Osteoblast (primary cell): ENCODE data around the gene ATXN2. TPM values are rescaled to one million over a fixed set of nuclear protein-coding genes. Genes with fewer than 3 reads are reported as not detected.

Source experiments
- DNase-seq: peaks from one replicate; pipeline ENCODE4 v3.0.0; 2011; ENCODE audit warnings: low spot score, mixed read lengths; ENCODE audit not compliant: insufficient read length; ENCODE audit errors: missing footprints
- H2AFZ ChIP-seq: 2 replicates; pipeline ENCODE4 v1.6.0; 2011; ENCODE audit warnings: mild to moderate bottlenecking, low read length
- H3K27ac ChIP-seq: 2 replicates; pipeline ENCODE4 v1.5.1; 2011; ENCODE audit warnings: mild to moderate bottlenecking, low read depth, low read length, moderate library complexity
- H3K27me3 ChIP-seq: 2 replicates; pipeline ENCODE4 v1.6.0; 2012; ENCODE audit warnings: mild to moderate bottlenecking, control low read depth, inconsistent platforms, low read length, moderate library complexity; ENCODE audit not compliant: insufficient read depth
- H3K36me3 ChIP-seq: 2 replicates; pipeline ENCODE4 v1.5.1; 2011; ENCODE audit warnings: mild to moderate bottlenecking, low read length, control low read depth, moderate library complexity; ENCODE audit not compliant: insufficient read depth
- H3K4me1 ChIP-seq: 2 replicates; pipeline ENCODE4 v1.5.1; 2011; ENCODE audit warnings: mild to moderate bottlenecking, low read length, control low read depth, moderate library complexity; ENCODE audit not compliant: insufficient read depth
- H3K4me2 ChIP-seq: 2 replicates; pipeline ENCODE4 v1.6.0; 2011; ENCODE audit warnings: mild to moderate bottlenecking, low read length; ENCODE audit not compliant: insufficient read depth
- H3K4me3 ChIP-seq: fragments of 200-600 bp; sonication (generic); 3 replicates; pipeline ENCODE4 v1.5.1; 2012; ENCODE audit warnings: mild to moderate bottlenecking, low read length, inconsistent platforms; ENCODE audit not compliant: insufficient read depth
- H3K79me2 ChIP-seq: 2 replicates; pipeline ENCODE4 v1.6.0; 2012; ENCODE audit warnings: mild to moderate bottlenecking, low read length, control low read depth, inconsistent platforms; ENCODE audit not compliant: insufficient read depth
- H3K9me3 ChIP-seq: 2 replicates; pipeline ENCODE4 v1.5.1; 2011; ENCODE audit warnings: low read depth, low read length, control low read depth
- H4K20me1 ChIP-seq: 2 replicates; pipeline ENCODE4 v1.6.0; 2012; ENCODE audit warnings: mild to moderate bottlenecking, low read length, control low read depth; ENCODE audit not compliant: insufficient read depth
- CTCF ChIP-seq: IDR thresholded peaks from 2 replicates; pipeline ENCODE4 v1.5.1; 2011; ENCODE audit warnings: mild to moderate bottlenecking, low read depth, low read length, moderate library complexity; ENCODE audit errors: extremely low read depth
- total RNA-seq: library from RNA; depleted of rRNA; stranded (reverse); fragments of >200 nt; gene quantifications from 2 replicates; pipeline ENCODE4 v1.2.3, GENCODE V29; 2012

The ATXN2 gene
- total RNA-seq, 1 donor, result 39.4 TPM

- Histone ChIP-seq H3K4me3 (no peak overlapping the region), H3K4me2 (no peak overlapping the region), H3K79me2 (peaks cover 81% of the 10 kb centered on the region), H3K9me3 (no peaks in the 10 kb centered on the region), H3K36me3 (peaks cover 64% of the 10 kb centered on the region), H4K20me1 (peaks cover 25% of the 10 kb centered on the region), H2AFZ (no peak overlapping the region), H3K27me3 (no peaks in the 10 kb centered on the region), H3K4me1 (no peaks in the 10 kb centered on the region), H3K27ac (no peak overlapping the region)
- no peak for TF ChIP-seq CTCF
- no peak for DNase-seq
These were observed 52.9 kb downstream of the ATXN2 start for GRCh38 chr12:111546171-111546570.

GRCh38 chr12:111544032-111544431, 55.1 kb downstream of the ATXN2 start:
- no peak overlapping the region for H2AFZ ChIP-seq
- H3K79me2 ChIP-seq, result peaks cover 70% of the 10 kb centered on the region
- no peak for TF ChIP-seq CTCF
- no peaks in the 10 kb centered on the region for H3K9me3 ChIP-seq
- no peak for DNase-seq
- peaks cover 62% of the 10 kb centered on the region for H3K36me3 ChIP-seq
- H4K20me1 ChIP-seq, result peaks cover 25% of the 10 kb centered on the region
- no peak overlapping the region for H3K4me2 ChIP-seq
- H3K27ac ChIP-seq, result no peak overlapping the region
- H3K4me1 ChIP-seq, result no peaks in the 10 kb centered on the region
- no peaks in the 10 kb centered on the region for H3K27me3 ChIP-seq
- no peak overlapping the region for H3K4me3 ChIP-seq

- no peak for TF ChIP-seq CTCF
- H3K79me2 ChIP-seq, result peaks cover 40% of the 10 kb centered on the region
- H3K36me3 ChIP-seq, result peaks cover 66% of the 10 kb centered on the region
- no peaks in the 10 kb centered on the region for H3K9me3 ChIP-seq
- H3K4me3 ChIP-seq, result no peak overlapping the region
- H3K4me2 ChIP-seq, result no peak overlapping the region
- no peak overlapping the region for H3K27ac ChIP-seq
- H3K27me3 ChIP-seq, result no peaks in the 10 kb centered on the region
- no peak overlapping the region for H2AFZ ChIP-seq
- H4K20me1 ChIP-seq, result peaks cover 9% of the 10 kb centered on the region
- H3K4me1 ChIP-seq, result no peaks in the 10 kb centered on the region
- no peak for DNase-seq
These were observed 66.4 kb downstream of the ATXN2 start for GRCh38 chr12:111532751-111533150.

- no peaks in the 10 kb centered on the region for H3K27me3 ChIP-seq
- H3K79me2 ChIP-seq, result peaks cover 53% of the 10 kb centered on the region
These were observed 69.4 kb downstream of the ATXN2 start for GRCh38 chr12:111529424-111530368.

More at GRCh38 chr12:111529424-111530368, 69.4 kb downstream of the ATXN2 start:
- no peak overlapping the region for H3K4me3 ChIP-seq
- H3K36me3 ChIP-seq, result peaks cover 66% of the 10 kb centered on the region
- no peak overlapping the region for H3K27ac ChIP-seq
- no peak overlapping the region for H3K4me2 ChIP-seq
- no peaks in the 10 kb centered on the region for H3K4me1 ChIP-seq
- no peaks in the 10 kb centered on the region for H3K9me3 ChIP-seq
- peak; percentile 78 for TF ChIP-seq CTCF
- DNase-seq, result peak; percentile 76
- peaks cover 16% of the 10 kb centered on the region for H4K20me1 ChIP-seq
- H2AFZ ChIP-seq, result no peak overlapping the region
